Measurements from ENCODE around the gene PTGIS. TPM values are rescaled to one million over a fixed set of nuclear protein-coding genes. Genes with fewer than 3 reads are reported as not detected.

PTGIS gene
- total RNA-seq, 1 experiment from 2014 or later: 20.0 TPM

GRCh38 chr20:49489688-49490087, 78.2 kb downstream of the PTGIS start:
- H2BK15ac ChIP-seq (ENCODE audit: low read depth, low read length): no peak overlapping the region
- Mint-ChIP-seq H3K4me3 (no peak overlapping the region), H3K4me1 (no peaks in the 10 kb centered on the region), H3K36me3 (ENCODE audit: insufficient read depth in 1 of 3, low read depth in 3 of 3) (no peaks in the 10 kb centered on the region), H3K27me3 (ENCODE audit: low read depth) (peaks cover 53% of the 10 kb centered on the region), H3K27ac (no peak overlapping the region), H3K9me3 (no peaks in the 10 kb centered on the region; a peak in 1 of 5 replicates)
- H3K14ac ChIP-seq (ENCODE audit: insufficient read depth, low read length): no peak overlapping the region
- H2BK5ac ChIP-seq (ENCODE audit: insufficient read length, low read length): no peak overlapping the region
- no peak overlapping the region for H4K5ac ChIP-seq (ENCODE audit: insufficient read length, low read depth, low read length)
- no peaks in the 10 kb centered on the region; the same call in 1 of the 2 replicates for H3K27me3 ChIP-seq (ENCODE audit: insufficient read depth, low read length)
- H3K4me2 ChIP-seq (ENCODE audit: insufficient read depth, insufficient read length, low read length): no peak overlapping the region
- H2BK12ac ChIP-seq (ENCODE audit: insufficient read length, low read depth, low read length): no peak overlapping the region
- H3K9ac ChIP-seq (ENCODE audit: extremely low read depth, insufficient read length, low read length): no peak overlapping the region
- no peaks in the 10 kb centered on the region for H3K4me1 ChIP-seq (ENCODE audit: insufficient read depth, low read length)
- H3K27ac ChIP-seq (ENCODE audit: insufficient read length, low read depth, low read length): no peak overlapping the region
- no peak overlapping the region for H3K4ac ChIP-seq (ENCODE audit: low read depth, low read length)
- H3K79me1 ChIP-seq (ENCODE audit: insufficient read depth, low read depth, low read length, poor library complexity, severe bottlenecking): no peaks in the 10 kb centered on the region
- no peak overlapping the region for H3K56ac ChIP-seq (ENCODE audit: insufficient read length, low read depth, low read length)
- H4K20me1 ChIP-seq (ENCODE audit: control insufficient read depth, insufficient read depth, insufficient read length): no peaks in the 10 kb centered on the region
- no CpG with 5 or more reads among the region's 5 CpGs for WGBS (ENCODE audit: extremely low coverage, insufficient read length, low lambda C conversion rate)
- no peak for TF ChIP-seq CTCF (conservative IDR thresholded peaks at IDR 0.05)
- no peak overlapping the region for H4K8ac ChIP-seq (replicated peaks; ENCODE audit: insufficient read length, low read depth, low read length)
- H2BK120ac ChIP-seq (ENCODE audit: low read depth, low read length, poor library complexity, severe bottlenecking): no peak overlapping the region
- H3K18ac ChIP-seq (ENCODE audit: insufficient read length, low read depth, low read length): no peak overlapping the region
- H2AFZ ChIP-seq (ENCODE audit: low read length): no peak overlapping the region
- no peaks in the 10 kb centered on the region for H3K23me2 ChIP-seq (ENCODE audit: insufficient read length, low read depth, low read length, poor library complexity, severe bottlenecking)
- no peak overlapping the region for H4K91ac ChIP-seq (ENCODE audit: insufficient read length, low read depth, low read length)
- H2BK20ac ChIP-seq (ENCODE audit: low read depth, low read length, poor library complexity, severe bottlenecking): no peak overlapping the region
- no peak overlapping the region for H2AK5ac ChIP-seq (ENCODE audit: insufficient read length, low read length)
- H3T11ph ChIP-seq (ENCODE audit: low read length): no peak overlapping the region
- no peaks in the 10 kb centered on the region for H3K9me3 ChIP-seq (ENCODE audit: control insufficient read depth, low read depth, low read length)
- no peak overlapping the region for H3K23ac ChIP-seq (ENCODE audit: insufficient read length, low read depth, low read length)
- no peak for DNase-seq
- H3K79me2 ChIP-seq (ENCODE audit: insufficient read depth, low read length): no peaks in the 10 kb centered on the region

Data from H9 (cell line).